ENCODE measurements around the gene DLGAP1.

DLGAP1 gene

DNA sequence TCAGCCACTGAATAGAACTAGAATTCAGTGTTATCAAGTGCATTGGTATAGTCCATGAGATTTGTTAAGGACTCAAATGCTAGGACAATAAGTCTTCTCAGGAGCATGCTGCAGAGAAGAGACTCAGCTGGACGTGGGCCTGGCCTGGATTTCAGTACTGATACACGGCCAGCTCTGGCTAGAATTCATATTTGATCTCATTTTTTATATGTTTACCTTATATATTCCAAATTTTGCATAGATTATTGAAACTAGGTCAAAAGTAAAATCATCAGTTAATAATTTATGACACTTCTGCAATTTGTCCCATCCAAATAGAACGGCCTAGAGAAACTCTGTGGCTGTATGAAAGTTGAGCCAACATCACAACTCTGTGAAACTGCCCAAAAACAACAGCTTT lies 262.0 kb downstream of the DLGAP1 start:
- Mint-ChIP-seq H3K36me3 (ENCODE audit: low read depth) (no peaks in the 10 kb centered on the region), H3K4me1 (ENCODE audit: low read depth) (no peaks in the 10 kb centered on the region), H3K4me3 (no peak overlapping the region), H3K9me3 (no peaks in the 10 kb centered on the region), H3K27ac (no peak overlapping the region), H3K27me3 (ENCODE audit: low read depth) (no peaks in the 10 kb centered on the region)
- no peak for DNase-seq (ENCODE audit: low spot score)

DNA sequence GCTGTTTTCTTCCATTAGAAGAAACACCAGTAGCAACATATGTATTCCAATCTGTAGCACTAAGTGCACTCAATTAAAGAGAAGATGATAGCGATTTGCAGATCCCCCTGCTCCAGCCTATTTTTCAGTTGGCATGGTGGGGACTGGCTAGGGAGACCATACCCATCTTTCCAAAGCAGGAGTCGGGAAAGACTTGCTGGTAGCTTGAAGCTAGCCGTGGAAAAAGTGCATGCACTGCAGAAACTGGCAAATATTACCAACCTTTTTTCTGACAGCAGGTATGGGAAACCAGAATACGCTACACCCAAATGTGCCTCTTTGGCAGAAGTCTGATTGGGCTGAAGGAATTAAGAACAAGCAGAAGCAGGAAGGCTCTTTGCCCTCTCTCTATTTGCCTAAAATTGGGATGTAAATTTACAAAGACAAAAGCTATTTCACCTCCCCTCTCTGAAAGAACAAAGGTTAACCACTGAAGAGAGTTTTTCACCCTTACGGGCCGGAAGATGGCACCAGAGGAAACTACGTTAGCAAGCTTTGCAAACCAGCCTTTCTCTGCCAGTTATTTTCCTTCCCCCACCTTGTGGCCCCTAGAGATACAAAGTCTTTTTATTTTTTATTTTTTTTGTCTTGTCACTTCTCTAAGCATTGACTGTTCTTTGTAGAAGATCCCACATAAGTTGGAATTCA lies 273.1 kb downstream of the DLGAP1 start:
- Mint-ChIP-seq H3K27ac (no peak overlapping the region), H3K4me1 (ENCODE audit: low read depth) (no peaks in the 10 kb centered on the region), H3K27me3 (ENCODE audit: low read depth) (no peaks in the 10 kb centered on the region), H3K9me3 (peaks cover 10% of the 10 kb centered on the region), H3K4me3 (no peak overlapping the region), H3K36me3 (ENCODE audit: low read depth) (no peaks in the 10 kb centered on the region)
- DNase-seq (ENCODE audit: low spot score), result no peak

DNA sequence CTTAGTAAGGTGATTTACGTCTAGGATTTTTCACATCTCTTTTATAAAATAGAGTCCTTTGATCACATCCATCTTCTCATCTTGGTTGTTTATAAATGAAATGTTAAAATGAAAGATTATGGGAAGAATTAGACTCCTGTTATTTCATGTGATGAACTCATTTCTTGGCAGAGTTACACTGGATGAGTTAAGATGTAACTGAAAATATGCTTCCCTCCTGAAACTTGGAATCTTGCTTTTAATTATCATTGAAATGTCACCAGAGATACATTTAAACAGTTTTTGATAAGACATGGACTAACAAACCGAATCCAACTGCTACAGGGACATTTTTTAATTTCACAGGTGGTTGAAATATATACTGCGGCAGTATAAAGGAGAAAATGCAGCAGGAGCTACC lies 274.0 kb downstream of the DLGAP1 start:
- Mint-ChIP-seq H3K36me3 (ENCODE audit: low read depth) (no peaks in the 10 kb centered on the region), H3K9me3 (peaks cover 5% of the 10 kb centered on the region), H3K27me3 (ENCODE audit: low read depth) (no peaks in the 10 kb centered on the region), H3K4me1 (ENCODE audit: low read depth) (no peaks in the 10 kb centered on the region), H3K4me3 (no peak overlapping the region), H3K27ac (no peak overlapping the region)
- no peak for DNase-seq (ENCODE audit: low spot score)

DNA sequence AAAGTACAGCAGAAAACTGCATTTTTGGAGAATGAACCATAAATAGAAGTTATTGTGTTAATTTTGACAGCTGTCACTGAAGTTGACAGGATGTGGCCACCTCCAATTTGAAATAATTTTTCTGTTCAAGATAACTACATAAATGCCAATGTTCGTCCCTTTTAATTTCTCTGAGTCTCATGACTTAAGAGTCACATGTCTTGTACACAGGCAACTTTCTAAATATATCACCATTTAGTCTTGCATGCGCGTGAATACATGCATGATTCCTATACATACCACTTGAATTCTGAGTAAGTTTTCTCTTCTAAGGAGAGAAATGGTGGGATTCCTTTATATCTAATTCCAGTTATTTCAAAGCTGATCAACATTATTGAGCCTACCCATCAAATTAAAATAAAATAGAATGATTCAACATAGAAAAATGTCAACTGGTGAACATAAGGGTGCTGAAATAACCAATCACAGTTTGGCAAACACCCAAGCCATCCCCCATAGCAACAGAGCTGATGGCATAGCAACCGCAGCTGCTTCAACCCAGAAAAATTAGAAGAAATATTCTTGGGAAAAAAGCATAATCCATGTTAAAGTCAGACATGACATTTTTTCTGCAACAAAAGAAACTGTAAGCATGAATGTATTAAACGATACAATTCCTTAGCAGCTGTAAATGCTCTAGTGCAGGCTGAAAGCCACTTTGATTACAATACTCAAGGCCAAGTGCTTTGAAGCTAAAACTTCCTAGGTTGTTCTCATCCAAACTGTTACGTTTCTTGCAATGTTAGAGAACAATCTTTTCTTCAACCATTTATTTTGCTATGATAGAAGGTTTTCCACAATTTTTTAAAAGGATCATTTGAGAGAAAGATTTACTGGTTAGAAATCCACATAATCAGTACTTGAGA lies 282.7 kb downstream of the DLGAP1 start:
- DNase-seq (ENCODE audit: low spot score), result no peak
- Mint-ChIP-seq H3K36me3 (ENCODE audit: low read depth) (no peaks in the 10 kb centered on the region), H3K27me3 (ENCODE audit: low read depth) (no peaks in the 10 kb centered on the region), H3K4me3 (no peak overlapping the region), H3K4me1 (ENCODE audit: low read depth) (no peaks in the 10 kb centered on the region), H3K9me3 (no peaks in the 10 kb centered on the region), H3K27ac (no peak overlapping the region)

DNA sequence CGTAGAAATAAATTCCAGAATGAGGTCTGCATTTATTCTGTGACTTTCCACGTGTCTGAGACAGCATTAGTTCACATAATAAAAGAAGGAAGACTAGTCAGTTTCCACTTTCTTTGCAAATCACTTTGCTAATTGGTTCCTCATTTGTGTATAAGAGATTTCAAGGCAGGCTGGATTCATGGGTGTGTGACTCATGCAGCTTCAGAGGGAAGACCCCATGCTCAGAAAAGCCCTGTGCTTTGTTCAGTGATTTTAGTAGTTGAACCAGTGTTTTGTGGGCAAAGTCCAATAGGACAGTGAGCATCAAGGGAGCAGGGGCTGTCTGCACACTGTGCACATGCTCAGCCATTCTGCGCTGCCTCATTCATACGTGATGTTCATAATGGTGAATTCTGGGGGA lies 297.8 kb downstream of the DLGAP1 start:
- Mint-ChIP-seq H3K27ac (no peak overlapping the region), H3K4me1 (ENCODE audit: low read depth) (no peaks in the 10 kb centered on the region), H3K36me3 (ENCODE audit: low read depth) (no peaks in the 10 kb centered on the region), H3K4me3 (no peak overlapping the region), H3K9me3 (peaks cover 11% of the 10 kb centered on the region), H3K27me3 (ENCODE audit: low read depth) (no peaks in the 10 kb centered on the region)
- no peak for DNase-seq (ENCODE audit: low spot score)

DNA sequence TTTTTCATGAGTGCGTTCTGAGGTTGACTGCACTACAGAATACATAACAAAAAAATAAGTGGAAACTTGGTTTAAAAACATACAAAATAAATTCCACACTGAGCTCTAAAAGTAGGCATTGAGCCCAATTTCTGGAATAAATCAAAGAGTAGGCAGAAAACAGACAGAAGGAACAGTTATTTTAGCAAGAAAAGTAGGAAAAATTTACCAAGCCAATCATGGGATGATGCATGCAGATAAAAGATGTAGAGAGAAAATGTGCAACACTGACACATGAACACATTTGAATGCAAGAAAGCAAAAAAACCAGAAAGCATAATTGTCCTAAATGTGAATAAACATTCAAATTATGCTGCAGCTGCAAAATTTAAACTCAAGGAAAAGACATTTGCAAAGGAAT lies 308.3 kb downstream of the DLGAP1 start:
- no peak for DNase-seq (ENCODE audit: low spot score)

DNA sequence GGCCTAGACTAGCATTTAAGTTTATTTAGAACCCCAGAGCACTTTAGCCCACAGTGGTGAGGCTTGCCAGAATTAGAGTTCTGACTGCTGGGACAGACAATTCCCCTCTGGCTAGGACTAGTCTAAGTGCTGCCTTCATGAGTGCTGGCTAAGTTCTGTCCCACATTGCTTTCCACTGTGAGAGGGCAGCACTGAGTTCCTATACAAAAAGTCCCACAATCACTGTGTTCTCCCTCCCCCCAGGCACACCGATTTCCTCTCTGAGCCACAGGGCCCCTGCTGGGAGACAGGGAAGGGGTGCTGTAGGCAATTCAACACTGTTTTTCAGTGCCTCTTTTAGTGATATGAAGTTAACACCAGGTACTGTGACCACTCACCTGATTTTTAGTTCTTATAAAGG lies 310.9 kb downstream of the DLGAP1 start:
- Mint-ChIP-seq H3K4me3 (no peak overlapping the region), H3K27ac (no peak overlapping the region), H3K36me3 (ENCODE audit: low read depth) (no peaks in the 10 kb centered on the region), H3K9me3 (no peaks in the 10 kb centered on the region), H3K4me1 (ENCODE audit: low read depth) (no peaks in the 10 kb centered on the region), H3K27me3 (ENCODE audit: low read depth) (no peaks in the 10 kb centered on the region)
- no peak for DNase-seq (ENCODE audit: low spot score)

More for the DNA sequence above, 308.3 kb downstream of the DLGAP1 start:
- no peak overlapping the region for H3K4me3 Mint-ChIP-seq
- no peaks in the 10 kb centered on the region for H3K4me1 Mint-ChIP-seq (ENCODE audit: low read depth)
- no peaks in the 10 kb centered on the region for H3K9me3 Mint-ChIP-seq
- no peak overlapping the region for H3K27ac Mint-ChIP-seq
- H3K27me3 Mint-ChIP-seq (ENCODE audit: low read depth), result no peaks in the 10 kb centered on the region
- H3K36me3 Mint-ChIP-seq (ENCODE audit: low read depth), result no peaks in the 10 kb centered on the region

DNA sequence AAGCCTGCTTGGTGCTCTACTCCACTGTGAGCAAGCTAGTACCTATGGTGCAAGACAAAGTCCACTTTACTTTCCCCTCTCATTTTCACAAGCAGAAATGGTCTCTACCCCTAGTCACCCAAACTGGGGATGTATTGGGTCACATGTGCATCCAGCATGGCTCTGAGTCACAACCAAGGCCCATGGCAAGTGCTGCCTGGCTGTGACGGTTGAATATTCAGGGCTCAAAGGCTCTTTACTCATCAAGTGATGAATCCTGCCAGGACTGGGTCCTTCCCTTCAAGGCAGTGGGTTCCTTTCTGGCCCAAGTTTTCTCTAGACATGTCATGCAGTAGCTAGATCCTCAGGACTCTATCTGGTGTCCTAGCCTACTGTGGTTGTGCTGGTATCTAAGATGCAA lies 311.5 kb downstream of the DLGAP1 start:
- H3K9me3 Mint-ChIP-seq, result no peaks in the 10 kb centered on the region

DNA sequence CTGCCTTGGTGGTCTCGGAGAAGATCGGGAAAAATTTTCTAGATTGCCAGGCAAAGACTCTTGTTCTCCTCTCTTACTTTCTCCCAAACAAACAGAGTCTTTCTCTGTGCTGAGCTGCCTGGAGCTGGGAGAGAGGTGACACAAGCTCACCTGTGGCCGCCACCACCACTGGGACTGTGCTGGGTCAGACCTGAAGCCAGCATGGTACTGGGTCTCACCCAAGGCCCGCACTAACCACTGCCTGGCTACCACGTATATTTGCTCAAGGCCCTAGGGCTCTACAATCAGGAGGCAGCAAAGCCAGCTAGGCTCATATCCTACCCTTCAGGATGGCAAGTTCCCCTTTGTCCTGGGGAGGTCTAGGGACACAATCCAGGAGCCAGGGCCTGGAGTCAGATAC lies 312.2 kb downstream of the DLGAP1 start:
- Mint-ChIP-seq H3K27me3 (ENCODE audit: low read depth) (no peaks in the 10 kb centered on the region), H3K27ac (no peak overlapping the region)

More for the DNA sequence above, 311.5 kb downstream of the DLGAP1 start:
- H3K4me3 Mint-ChIP-seq, result no peak overlapping the region
- DNase-seq (ENCODE audit: low spot score), result no peak
- no peaks in the 10 kb centered on the region for H3K36me3 Mint-ChIP-seq (ENCODE audit: low read depth)
- H3K27ac Mint-ChIP-seq, result no peak overlapping the region
- H3K27me3 Mint-ChIP-seq (ENCODE audit: low read depth), result no peaks in the 10 kb centered on the region
- H3K4me1 Mint-ChIP-seq (ENCODE audit: low read depth), result no peaks in the 10 kb centered on the region

DNA sequence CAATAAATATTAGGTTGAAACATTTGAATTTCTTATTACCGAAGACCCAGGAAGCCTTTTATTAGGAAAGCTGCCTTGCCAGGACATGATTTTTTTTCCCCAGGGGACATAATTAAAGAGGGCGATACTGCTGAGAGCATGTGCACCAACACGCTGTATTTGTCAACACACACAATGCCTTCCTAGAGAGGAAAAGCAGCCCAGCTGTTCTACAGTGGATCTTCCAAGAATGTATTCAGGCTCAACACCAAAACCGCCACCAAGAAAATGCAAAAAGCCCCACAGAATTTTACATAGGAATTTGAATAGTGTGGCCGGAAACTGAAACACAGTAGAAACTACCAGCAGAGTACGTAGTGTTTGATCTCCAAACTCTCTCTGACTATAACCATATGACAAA lies 320.4 kb downstream of the DLGAP1 start:
- Mint-ChIP-seq H3K36me3 (ENCODE audit: low read depth) (no peaks in the 10 kb centered on the region), H3K27me3 (ENCODE audit: low read depth) (no peaks in the 10 kb centered on the region), H3K4me3 (no peak overlapping the region), H3K9me3 (no peaks in the 10 kb centered on the region), H3K4me1 (ENCODE audit: low read depth) (no peaks in the 10 kb centered on the region), H3K27ac (no peak overlapping the region)
- no peak for DNase-seq (ENCODE audit: low spot score)

More for the DNA sequence above, 312.2 kb downstream of the DLGAP1 start:
- Mint-ChIP-seq H3K9me3 (no peaks in the 10 kb centered on the region), H3K4me1 (ENCODE audit: low read depth) (no peaks in the 10 kb centered on the region), H3K4me3 (no peak overlapping the region), H3K36me3 (ENCODE audit: low read depth) (no peaks in the 10 kb centered on the region)
- DNase-seq (ENCODE audit: low spot score), result no peak

DNA sequence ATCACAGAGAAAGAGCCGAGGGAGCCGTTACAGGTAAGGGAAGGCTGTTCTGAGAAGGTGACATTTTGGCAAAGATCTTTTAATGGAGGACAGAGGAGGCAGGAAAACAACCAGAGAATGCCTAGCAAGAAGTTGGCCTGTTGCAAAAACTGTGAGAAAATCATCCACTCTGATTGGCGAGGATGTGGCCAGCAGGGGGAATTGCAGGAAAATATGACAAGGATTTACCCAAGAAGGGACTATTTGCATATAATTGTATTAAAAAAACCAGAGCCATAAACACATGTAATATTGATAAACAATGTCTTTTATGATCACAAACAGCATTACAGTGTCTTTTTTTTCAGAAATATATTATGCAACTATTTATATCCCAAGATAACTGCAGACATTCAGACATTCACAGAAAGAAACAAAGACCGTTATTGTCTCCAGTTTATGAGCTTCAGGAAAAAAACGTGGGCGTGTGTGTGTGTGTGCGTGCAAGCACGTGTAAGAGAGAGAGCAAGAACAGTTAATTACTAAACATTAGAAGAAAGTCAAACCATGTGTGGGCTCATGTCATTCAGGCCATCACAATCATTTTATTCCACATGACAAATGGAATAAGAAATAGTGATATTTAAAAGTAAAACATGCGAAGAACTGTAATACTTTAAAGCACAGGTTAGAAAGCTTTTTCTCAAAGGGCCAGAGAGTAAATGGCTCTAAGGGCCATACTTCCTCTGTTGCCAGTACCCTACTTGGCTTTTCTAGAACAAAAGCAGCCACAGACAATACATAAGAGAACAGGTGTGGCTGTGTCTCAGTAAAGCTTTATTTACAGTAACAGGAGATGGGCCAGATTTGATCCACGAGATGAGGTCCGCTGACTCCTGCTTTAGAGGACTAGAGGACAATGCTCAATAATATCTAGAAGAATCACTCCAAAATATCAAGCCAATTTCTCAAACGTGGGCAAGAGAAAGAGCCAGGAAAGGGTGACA lies 324.1 kb downstream of the DLGAP1 start:
- H3K4me1 Mint-ChIP-seq (ENCODE audit: low read depth), result no peaks in the 10 kb centered on the region
- DNase-seq (ENCODE audit: low spot score), result no peak
- no peaks in the 10 kb centered on the region for H3K36me3 Mint-ChIP-seq (ENCODE audit: low read depth)
- H3K9me3 Mint-ChIP-seq, result no peaks in the 10 kb centered on the region
- no peak overlapping the region for H3K4me3 Mint-ChIP-seq
- no peaks in the 10 kb centered on the region for H3K27me3 Mint-ChIP-seq (ENCODE audit: low read depth)
- no peak overlapping the region for H3K27ac Mint-ChIP-seq

DNA sequence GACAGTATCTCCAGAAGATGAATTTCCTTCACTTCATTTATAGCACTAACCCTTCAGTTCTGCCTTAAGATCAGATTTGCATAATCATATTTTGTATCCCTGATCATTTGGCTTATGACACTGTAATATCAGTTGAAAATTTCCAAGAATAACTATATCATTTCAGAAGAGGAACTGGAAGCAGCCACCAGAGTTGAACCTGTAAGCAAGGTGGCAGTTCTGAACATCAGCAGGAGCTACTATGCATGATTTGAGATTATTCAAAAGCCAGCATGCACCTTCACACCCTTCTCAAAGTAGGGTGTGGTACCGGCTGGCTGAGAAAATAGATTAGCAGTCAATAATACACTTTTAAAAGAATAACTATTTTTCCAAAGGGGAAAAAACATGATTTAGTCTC lies 328.2 kb downstream of the DLGAP1 start:
- Mint-ChIP-seq H3K27me3 (ENCODE audit: low read depth) (no peaks in the 10 kb centered on the region), H3K27ac (no peak overlapping the region), H3K4me1 (ENCODE audit: low read depth) (no peaks in the 10 kb centered on the region), H3K4me3 (no peak overlapping the region), H3K36me3 (ENCODE audit: low read depth) (no peaks in the 10 kb centered on the region), H3K9me3 (no peaks in the 10 kb centered on the region)
- DNase-seq (ENCODE audit: low spot score), result no peak

DNA sequence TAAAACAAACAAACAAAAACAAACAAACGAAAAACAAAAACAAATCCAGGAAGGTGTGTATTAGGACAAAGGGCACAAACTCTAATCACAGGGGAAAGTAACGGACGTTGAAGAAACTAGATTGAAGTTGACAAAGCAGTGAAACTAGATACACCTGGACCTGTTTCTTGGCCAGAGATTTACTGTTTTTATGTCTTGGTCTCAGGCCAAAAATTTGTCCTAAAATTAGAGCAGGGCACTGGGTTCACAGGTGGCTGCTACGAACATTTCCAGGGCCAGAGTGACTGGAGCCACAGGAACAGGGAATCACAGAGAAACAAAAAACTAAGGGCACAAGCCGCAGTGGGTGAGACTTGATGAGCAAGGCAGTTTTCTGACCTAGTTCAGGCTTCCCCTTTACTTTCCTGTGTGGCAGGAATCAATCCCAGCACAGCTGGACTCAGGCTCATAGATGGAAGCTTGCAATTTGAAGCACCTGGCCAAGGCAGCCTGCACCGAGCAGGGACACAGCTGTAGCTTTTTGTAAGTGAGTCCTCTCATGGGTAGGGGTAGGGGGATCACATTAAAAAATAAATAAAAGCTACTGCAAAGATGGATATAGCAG lies 329.4 kb downstream of the DLGAP1 start:
- Mint-ChIP-seq H3K36me3 (ENCODE audit: low read depth) (no peaks in the 10 kb centered on the region), H3K9me3 (no peaks in the 10 kb centered on the region), H3K4me3 (no peak overlapping the region), H3K27ac (no peak overlapping the region), H3K27me3 (ENCODE audit: low read depth) (no peaks in the 10 kb centered on the region), H3K4me1 (ENCODE audit: low read depth) (no peaks in the 10 kb centered on the region)
- DNase-seq (ENCODE audit: low spot score), result no peak
